ENCODE data around the gene ARID3A. TPM values are rescaled to one million over a fixed set of nuclear protein-coding genes. Genes with fewer than 3 reads are reported as not detected.

Gene ARID3A
- total RNA-seq, 1 experiment from 2014 or later = 10.2 TPM

DNA sequence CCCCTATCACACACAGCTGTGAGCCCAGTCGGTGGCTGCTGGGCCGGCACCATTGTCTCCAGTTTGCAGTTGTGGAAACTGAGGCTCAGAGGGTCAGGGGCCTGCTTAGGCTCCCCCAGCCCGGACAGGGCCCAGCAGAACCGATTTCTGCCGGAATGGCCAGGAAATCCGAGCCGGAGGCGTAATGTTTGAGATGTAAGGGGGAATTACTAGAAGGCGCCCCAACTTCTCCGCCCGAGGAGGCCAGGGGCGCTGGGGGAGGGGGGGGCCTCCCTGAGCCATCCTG lies 7.7 kb upstream of the ARID3A start:
- Mint-ChIP-seq H3K36me3 (ENCODE audit: insufficient read depth, unreplicated experiment) (no peaks in the 10 kb centered on the region), H3K4me3 (ENCODE audit: unreplicated experiment) (no peak overlapping the region), H3K27me3 (ENCODE audit: insufficient read depth, unreplicated experiment) (no peaks in the 10 kb centered on the region), H3K27ac (ENCODE audit: low read depth, unreplicated experiment) (no peak overlapping the region), H3K4me1 (ENCODE audit: insufficient read depth, unreplicated experiment) (no peaks in the 10 kb centered on the region), H3K9me3 (ENCODE audit: unreplicated experiment) (no peaks in the 10 kb centered on the region)
- DNase-seq (ENCODE audit: unreplicated experiment) = no peak
- intact Hi-C loops (cut with micrococcal nuclease) = no loop called here
- no TSS peak for BruUV-seq (replicated peaks)
- TF ChIP-seq, protein P1, sequence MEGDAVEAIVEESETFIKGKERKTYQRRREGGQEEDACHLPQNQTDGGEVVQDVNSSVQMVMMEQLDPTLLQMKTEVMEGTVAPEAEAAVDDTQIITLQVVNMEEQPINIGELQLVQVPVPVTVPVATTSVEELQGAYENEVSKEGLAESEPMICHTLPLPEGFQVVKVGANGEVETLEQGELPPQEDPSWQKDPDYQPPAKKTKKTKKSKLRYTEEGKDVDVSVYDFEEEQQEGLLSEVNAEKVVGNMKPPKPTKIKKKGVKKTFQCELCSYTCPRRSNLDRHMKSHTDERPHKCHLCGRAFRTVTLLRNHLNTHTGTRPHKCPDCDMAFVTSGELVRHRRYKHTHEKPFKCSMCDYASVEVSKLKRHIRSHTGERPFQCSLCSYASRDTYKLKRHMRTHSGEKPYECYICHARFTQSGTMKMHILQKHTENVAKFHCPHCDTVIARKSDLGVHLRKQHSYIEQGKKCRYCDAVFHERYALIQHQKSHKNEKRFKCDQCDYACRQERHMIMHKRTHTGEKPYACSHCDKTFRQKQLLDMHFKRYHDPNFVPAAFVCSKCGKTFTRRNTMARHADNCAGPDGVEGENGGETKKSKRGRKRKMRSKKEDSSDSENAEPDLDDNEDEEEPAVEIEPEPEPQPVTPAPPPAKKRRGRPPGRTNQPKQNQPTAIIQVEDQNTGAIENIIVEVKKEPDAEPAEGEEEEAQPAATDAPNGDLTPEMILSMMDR (IDR thresholded peaks at IDR 0.05; ENCODE audit: unreplicated experiment) = no peak
- CTCF ChIA-PET = interaction anchor here (0.7 kb wide), 1 partner anchor 148 kb away, joined by 5 read pairs; no protein-coding TSS in a partner anchor
- POLR2A ChIA-PET = interaction anchor here (0.9 kb wide), 1 partner anchor 63 kb away, joined by 3 read pairs; no protein-coding TSS in a partner anchor

DNA sequence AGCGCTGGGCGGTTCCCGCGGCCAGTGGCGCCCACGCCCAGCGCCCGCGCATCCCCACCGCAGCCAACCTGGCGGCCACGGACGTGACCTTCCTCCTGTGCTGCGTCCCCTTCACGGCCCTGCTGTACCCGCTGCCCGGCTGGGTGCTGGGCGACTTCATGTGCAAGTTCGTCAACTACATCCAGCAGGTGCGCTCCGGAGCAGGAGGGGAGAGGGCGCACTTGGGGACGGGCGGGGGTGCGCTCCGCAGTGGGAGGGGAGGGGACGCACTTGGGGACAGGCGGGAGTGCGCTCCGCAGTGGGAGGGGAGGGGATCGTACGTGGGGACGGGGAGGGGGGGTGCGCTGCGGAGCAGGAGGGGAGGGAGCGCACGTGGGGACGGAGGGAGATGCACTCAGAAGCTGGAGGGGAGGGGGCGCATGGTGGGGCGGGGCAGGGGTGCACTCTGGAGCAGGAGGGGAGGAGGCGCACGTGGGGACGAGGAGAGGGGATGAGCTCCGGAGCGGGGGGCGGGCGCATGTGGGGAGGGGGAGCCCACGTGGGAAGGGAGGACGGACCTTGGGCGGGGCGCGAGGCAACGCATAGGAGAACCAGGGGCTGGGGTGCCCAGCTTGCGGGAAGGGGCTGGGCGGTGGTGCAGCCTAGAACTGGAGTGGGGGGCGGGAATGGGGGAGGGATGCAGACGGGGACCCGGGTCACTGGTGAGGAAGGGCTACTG lies 7.2 kb upstream of the ARID3A start:
- POLR2A ChIA-PET = interaction anchor here (0.9 kb wide), 1 partner anchor 62 kb away, joined by 3 read pairs; no protein-coding TSS in a partner anchor
- H3K27ac Mint-ChIP-seq (ENCODE audit: low read depth, unreplicated experiment) = no peak overlapping the region

DNA sequence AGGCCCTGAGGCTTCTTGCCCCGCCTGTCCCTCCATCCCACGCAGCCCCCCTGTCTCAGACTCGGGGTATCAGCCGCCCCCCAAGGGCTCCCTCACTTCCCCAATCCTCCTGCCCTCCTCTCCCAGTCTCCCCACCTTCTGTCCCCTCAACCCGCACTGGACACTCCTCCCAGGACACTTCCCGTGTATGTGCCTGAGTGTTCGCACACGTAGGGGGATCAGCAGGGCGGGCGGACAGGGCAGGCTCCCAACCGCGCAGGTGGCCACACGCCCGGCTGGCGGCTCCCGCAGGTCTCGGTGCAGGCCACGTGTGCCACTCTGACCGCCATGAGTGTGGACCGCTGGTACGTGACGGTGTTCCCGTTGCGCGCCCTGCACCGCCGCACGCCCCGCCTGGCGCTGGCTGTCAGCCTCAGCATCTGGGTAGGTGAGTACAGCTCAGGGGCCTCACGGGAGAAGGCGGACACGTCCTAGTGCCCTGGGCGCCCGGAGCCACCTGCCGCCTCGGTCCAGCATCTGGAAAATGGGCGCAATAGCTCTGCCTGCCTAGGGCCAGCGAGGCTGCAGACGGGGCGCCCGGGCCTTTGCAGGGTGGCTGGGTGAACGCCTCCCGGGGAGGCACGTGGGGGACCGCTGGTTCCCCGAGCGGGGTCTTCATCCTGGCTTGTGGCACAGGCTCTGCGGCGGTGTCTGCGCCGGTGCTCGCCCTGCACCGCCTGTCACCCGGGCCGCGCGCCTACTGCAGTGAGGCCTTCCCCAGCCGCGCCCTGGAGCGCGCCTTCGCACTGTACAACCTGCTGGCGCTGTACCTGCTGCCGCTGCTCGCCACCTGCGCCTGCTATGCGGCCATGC lies 6.4 kb upstream of the ARID3A start:
- DNase-seq (ENCODE audit: unreplicated experiment) = no peak
- H3K27me3 Mint-ChIP-seq (ENCODE audit: insufficient read depth, unreplicated experiment) = no peaks in the 10 kb centered on the region
- TF ChIP-seq, protein P1 (IDR thresholded peaks at IDR 0.05; ENCODE audit: unreplicated experiment) = no peak
- ChIA-PET POLR2A (no interaction called here), CTCF (interaction anchor here (0.5 to 1.3 kb wide), 2 partner anchors 63 to 65 kb away, joined by 3 to 4 read pairs; no protein-coding TSS in a partner anchor)
- intact Hi-C loops (cut with micrococcal nuclease) = no loop called here
- no peak overlapping the region for H3K4me3 Mint-ChIP-seq (ENCODE audit: unreplicated experiment)
- no peak overlapping the region for H3K27ac Mint-ChIP-seq (ENCODE audit: low read depth, unreplicated experiment)
- no peaks in the 10 kb centered on the region for H3K9me3 Mint-ChIP-seq (ENCODE audit: unreplicated experiment)
- no peaks in the 10 kb centered on the region for H3K4me1 Mint-ChIP-seq (ENCODE audit: insufficient read depth, unreplicated experiment)
- no peaks in the 10 kb centered on the region for H3K36me3 Mint-ChIP-seq (ENCODE audit: insufficient read depth, unreplicated experiment)
- no TSS peak for BruUV-seq (replicated peaks)

More for the DNA sequence above, 7.2 kb upstream of the ARID3A start:
- CTCF ChIA-PET = interaction anchor here (0.5 to 0.7 kb wide), 2 partner anchors 64 to 149 kb away, joined by 4 to 5 read pairs; no protein-coding TSS in a partner anchor
- no peak overlapping the region for H3K4me3 Mint-ChIP-seq (ENCODE audit: unreplicated experiment)
- intact Hi-C loops (cut with micrococcal nuclease) = no loop called here
- H3K9me3 Mint-ChIP-seq (ENCODE audit: unreplicated experiment) = no peaks in the 10 kb centered on the region
- no peak for DNase-seq (ENCODE audit: unreplicated experiment)
- H3K27me3 Mint-ChIP-seq (ENCODE audit: insufficient read depth, unreplicated experiment) = no peaks in the 10 kb centered on the region
- no TSS peak for BruUV-seq (replicated peaks)
- TF ChIP-seq, protein P1 (IDR thresholded peaks at IDR 0.05; ENCODE audit: unreplicated experiment) = no peak
- H3K4me1 Mint-ChIP-seq (ENCODE audit: insufficient read depth, unreplicated experiment) = no peaks in the 10 kb centered on the region
- no peaks in the 10 kb centered on the region for H3K36me3 Mint-ChIP-seq (ENCODE audit: insufficient read depth, unreplicated experiment)
